ENCODE data around the gene BAG5. TPM values are rescaled to one million over a fixed set of nuclear protein-coding genes. Genes with fewer than 3 reads are reported as not detected.
"Not testable (repeated sequence)": the region's sequence is repeated elsewhere in the genome, so short reads cannot be mapped to it uniquely, and the experiment has no call there.

The BAG5 gene
- total RNA-seq, 2 donors from 2014 or later = 27.0 to 29.9 TPM

DNA sequence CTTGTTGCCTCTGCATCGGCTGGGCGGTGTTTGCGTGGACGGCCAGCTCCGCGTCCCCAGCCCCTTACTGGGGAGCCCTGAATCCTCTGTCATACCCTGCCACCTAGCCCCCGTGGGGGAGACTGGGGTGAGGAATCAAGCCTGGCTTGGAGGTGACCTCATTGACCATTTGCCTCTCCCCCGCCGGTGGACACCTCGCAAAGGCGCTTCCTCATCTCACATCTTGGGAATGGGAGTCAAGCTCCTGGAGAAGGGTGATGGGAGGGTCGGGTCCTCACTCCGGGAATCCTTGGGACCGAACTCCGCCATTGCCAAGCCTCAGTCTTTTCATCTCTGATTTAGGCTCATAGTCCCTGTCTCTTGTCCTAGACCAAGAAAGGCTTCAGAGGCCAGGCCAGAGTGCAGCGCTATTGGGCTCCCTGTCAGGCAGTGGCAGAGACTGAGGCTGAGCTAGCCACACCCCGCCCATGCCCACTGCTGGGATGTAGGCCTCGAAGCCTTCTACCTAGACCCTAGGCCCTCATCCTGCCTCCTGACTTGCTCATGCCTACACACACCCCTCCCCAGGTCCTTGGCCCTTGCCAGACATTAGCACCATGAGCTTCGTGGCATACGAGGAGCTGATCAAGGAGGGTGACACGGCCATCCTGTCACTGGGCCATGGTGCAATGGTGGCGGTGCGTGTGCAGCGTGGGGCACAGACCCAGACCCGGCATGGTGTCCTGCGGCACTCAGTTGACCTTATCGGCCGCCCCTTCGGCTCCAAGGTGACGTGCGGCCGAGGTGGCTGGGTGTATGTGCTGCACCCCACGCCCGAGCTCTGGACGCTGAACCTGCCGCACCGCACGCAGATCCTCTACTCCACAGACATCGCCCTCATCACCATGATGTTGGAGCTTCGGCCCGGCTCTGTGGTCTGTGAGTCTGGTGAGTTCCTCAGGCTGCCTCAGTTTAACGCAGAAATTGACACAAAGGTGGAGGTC, 32.8 kb downstream of the BAG5 start:
- no peak for ATAC-seq
- intact Hi-C loops (cut with DNase I, micrococcal nuclease) = no loop called here
- peak; percentile 18 to 41 for DNase-seq

DNA sequence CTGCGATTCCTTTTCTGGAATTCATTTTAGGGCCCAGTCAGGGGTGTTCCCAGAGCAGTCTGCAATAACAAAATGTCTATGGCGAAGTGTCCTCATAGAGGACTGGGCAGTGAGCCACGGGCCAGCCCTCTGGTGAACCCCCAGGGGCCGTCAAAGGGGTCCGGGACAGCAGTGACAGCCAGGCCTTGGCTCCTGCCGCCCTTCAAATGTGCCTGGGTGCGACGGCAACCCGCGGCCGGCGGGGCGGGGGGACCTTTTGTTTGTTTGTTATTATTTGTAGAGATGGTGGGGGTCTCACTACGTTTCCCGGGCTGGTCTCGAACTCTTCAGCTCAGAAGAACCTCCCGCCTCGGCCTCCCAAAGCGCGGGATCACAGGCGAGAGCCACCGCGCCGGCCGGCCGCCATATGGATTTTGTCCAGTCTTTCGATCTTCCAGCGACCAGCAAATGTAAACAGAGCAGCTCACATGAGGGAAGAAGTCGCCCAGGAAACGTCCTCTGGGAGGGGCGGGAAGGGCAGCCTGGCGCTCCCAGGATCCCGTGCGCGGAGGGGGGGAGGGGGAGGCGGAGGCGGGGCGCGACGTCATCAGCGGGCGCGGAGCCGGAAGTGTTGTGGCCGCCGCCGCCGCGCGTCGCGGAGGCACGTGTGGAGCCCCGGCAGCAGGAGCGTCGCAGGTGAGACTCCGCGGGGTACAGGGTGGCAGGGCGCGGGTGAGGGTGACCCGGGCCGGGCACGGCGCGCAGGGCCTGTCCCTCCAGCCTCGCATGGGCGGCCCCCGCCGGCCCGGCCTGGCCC, 33.7 kb downstream of the BAG5 start, which contains the start of gene TRMT61A:
Gene TRMT61A, plus strand, starts transcription at position 610 of the 796 bp plus-strand sequence. CDS start 783 bp downstream, outside the sequence.
- peak; percentile 79 for ATAC-seq
- intact Hi-C loops (cut with DNase I, micrococcal nuclease) = no loop called here
- DNase-seq = peak; percentile 88 to 94

DNA sequence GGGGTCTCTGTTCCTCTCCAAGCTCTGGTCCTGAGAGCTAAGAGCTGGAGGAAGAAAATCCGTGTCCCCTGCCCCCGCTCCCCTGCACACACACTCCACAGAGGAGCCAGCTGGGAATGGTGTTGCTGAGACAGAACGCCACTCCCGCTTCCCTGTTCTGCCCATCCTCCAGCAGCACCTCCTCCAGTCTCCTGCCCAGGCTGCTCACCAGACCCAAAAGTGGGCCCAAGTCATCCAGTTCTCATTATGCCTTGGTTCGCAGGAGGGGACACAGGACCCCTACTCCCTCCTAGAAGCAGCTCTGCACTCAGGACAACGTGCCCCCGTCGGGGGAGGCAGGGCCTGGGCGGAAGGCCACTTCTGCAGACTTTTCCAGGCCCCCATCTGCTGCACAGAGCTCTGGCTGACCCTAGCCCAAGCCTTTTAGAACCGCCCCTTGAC, 34.3 kb downstream of the BAG5 start:
- DNase-seq (peak; percentile 63 to 67), ATAC-seq (peak; percentile 66)
- intact Hi-C loops (cut with DNase I, micrococcal nuclease) = no loop called here

DNA sequence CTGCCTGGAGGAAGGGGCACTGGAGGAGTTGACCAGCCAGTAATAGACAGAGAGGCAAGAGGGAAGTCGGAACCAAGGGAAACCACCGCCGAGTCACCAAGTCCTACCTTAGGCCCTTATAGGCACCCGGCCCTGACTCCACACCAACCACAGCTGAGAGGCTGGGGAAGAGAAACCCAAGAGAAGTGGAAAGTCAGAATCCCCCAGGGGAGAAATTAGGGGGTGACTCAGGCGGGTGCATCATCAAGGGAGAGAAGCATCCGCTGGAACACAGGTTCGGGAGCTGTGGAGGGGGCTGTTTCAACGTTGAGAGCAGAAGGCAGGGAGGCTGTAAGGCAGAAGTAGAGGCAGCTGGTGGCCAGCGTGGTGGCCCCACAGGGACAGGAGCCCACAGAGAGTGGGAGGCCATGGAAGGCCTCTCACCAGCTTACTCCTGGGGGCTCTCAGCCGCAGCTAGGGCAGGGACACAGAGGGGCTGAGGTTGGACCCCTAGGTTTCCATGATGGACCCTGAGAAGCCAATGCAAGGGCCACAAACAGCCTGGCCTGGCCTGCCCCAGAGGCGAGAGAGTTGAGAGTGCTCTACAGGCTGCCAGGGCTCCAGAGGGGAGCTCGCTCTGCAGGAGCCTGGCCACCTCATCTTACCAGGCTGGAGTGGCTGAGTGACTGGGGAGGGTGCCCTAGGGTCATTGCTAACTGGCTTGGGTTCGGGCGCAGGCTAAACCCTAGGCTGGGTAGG, 34.9 kb downstream of the BAG5 start:
- intact Hi-C loops (cut with DNase I, micrococcal nuclease) = no loop called here

DNA sequence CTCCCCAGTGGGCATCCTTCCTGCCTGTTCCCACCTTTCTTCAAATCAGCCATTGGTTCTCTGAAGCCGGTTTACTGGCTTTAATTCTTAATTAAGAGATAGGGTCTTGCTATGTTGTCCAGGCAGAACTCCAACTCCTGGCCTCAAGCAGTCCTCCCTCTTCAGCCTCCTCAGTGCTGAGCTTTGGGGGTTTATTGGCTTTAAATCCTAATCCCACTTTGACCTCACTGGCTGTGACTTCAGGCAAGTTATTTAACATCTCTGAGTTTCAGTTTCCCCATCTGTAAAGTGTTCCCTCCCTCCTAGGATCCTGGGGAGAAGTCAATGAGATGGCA, 35.6 kb downstream of the BAG5 start:
- intact Hi-C loops (cut with DNase I, micrococcal nuclease) = no loop called here
- DNase-seq = no peak
- ATAC-seq = no peak

More for the DNA sequence above, 34.9 kb downstream of the BAG5 start:
- DNase-seq = peak in 1 of 2 donors; percentile 28
- peak; percentile 1 for ATAC-seq

DNA sequence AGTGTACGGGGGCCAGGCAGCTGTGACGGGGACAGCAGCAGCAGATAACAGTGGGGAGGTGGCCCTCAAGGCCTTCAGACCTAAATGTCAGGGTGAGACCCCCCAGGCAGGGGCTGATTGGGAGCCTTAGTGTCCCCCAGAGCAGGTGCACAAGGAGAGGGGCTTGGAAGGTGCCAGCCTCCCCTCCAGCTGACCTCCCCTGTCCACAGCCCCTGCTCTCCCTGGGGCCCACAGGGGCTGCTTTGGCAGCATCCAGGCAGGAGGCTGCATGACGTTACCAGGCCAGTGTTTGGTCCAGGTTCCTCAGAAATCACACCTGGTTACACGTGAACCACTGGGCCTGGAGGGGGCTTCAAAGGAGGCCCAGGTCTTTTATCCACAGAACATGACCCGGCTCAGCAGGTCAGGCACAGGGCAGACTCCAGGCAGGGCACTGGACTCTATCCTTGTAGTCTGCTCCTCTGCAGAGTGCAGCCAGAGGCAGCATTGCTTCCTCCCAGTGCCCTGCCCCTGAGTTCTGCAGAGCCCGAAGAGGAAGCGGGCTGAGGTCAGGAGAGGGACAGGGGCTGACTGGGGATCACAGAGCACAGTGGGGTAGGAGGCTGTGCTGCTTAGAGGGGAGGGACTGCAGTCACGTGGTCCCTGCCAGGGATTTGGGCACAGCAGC, 36.1 kb downstream of the BAG5 start:
- intact Hi-C loops (cut with DNase I, micrococcal nuclease) = no loop called here
- ATAC-seq = peak; percentile 42
- peak; percentile 45 to 58 for DNase-seq

DNA sequence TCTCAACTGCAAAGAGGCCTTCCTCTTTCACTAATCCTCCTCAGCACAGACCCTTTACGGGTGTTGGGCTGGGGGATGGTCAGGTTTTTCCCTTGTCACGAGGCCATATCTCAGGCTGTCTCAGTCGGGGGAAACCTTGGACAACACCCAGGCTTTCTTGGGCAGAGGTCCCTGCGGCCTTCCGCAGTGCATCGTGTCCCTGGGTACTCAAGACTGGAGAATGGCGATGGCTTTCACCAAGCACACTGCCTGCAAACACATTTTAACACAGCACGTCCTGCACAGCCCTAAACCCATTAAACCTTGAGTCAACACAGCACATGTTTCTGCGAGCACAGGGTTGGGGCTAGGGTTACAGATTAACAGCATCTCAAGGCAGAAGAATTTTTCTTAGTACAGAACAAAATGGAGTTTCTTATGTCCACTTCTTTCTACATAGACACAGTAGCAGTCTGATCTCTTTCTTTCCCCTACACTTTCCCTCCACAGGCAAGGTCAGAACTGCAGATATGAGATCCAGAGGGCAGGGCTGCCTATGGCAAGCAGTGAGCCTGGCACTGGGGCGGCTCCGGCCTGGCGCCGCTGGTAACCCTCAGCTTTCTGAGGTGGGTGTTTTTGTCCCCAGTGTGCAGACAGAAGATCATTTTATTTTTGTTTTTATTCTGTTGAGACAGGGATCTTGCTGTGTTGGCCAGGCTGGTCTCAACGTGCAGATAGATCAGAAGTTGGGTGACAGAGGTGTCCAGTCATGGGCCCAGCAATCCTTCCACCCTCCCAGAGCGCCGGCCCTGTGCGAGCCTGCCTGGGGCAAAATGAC, 36.8 kb downstream of the BAG5 start:
- ATAC-seq; intact Hi-C loops (cut with DNase I, micrococcal nuclease): not testable (repeated sequence)
- DNase-seq = peak; percentile 40 to 67

DNA sequence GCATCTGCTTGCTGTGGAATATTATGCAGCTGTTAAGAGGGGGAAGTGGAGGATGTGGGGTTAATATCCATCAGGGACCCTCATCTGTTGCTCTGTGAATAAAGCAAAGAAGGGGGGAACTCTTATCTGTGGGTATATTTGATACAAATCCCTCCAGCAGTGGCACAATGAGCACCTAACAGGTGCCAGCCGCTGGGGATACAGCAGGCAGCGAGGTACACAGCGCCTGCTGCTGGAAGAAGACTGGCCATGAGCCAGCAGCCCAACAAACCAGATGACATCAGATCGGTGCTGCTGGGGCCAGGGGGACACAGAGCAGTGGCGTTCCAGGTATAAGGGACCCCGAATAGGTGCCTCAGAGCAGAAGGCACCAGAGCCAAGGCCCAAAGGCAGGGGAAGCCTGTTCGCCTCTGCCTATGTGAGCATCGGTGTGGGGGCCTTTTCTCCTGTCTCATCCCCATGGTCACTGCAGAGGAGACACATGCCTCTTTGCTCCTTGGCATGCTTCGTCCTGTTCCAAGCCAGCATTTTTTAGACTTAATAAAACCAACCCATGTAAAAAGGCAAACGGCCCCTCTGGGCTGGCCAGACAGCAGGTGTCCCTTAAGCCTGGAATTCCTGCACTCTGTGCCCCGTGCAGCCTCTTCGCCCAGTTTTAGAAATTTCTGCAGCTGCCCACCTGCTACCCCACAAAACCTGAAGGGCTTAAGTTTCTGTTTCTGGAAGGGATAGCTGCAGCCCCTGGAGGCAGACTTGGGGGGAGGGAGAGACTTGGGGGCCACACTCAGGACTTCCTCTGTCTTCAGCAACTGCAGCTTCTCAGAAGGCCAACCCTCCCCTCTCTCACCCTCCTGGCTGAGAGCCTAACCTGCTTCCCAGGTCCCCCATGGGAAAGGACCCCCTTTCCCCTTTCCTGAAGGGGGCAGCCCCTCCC, 38.2 kb downstream of the BAG5 start:
- ATAC-seq (no peak), DNase-seq (peak; percentile 49)
- intact Hi-C loops (cut with DNase I, micrococcal nuclease) = no loop called here

DNA sequence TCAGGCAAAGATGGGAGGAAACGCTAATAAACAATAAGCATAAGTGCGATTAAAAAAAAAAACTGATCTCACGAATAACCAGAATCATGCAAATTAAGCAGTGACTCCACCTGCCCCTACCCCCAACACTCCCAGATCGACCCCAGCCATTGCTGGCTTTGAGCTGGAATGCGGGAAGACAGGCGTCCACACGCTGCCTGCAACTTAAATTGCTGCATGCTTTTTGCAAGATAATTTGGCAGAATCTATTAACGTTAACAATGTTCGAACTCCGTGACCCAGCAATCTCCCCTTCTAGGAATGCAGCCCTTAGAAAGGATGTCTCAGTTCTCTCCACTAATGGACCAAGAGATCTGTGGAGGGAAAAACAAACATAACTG, 38.9 kb downstream of the BAG5 start:
- DNase-seq (no peak), ATAC-seq (no peak)
- intact Hi-C loops (cut with DNase I, micrococcal nuclease) = no loop called here

DNA sequence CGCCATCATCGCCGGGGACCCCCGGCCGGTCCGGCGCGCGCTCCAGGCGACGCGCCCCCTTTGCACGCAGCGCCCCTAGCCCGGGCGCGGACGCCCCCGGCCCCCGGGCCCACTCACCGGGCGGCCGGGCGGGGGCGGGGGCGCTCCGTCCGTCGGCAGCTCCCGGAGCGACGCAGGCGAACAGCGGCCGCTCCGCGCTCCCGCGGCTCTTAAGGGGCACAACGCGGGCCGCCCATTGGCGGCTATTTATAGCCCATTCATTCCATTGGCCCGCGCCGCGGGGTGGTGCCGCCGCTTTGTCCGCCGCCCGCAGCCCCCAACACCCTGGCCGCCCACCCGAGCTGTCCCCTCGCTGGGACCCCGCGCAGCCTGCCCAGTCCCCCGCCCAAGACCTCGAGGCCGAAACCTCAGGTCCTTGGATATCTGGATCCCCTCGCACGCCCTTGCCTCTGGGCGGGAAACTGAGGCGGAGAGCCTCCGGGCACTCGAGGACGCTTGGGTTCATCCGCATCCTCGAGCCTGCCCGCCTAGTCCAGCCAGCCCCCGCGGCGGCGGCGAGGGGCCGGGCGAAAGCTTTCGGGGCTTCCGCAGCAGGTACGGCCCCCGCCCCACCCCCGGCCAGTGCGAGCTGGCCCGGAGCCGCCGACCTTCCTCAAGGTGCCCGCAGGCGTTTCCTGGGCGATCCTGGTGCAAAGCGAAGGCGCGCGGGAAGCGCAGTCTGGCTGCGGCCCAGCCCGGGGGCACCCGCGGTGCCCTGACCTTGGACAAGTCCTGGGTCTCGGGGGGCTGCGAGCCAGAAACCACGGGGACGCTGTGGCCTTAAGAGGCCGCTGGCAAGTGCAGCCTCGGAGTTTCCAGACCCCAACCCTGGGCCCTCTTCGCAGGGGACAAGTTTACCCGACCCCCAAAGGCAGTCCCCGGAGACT, 39.5 kb downstream of the BAG5 start, which contains the start of gene CKB:
Gene CKB, minus strand, starts transcription at position 182 of the 926 bp plus-strand sequence. CDS start 337 bp downstream, outside the sequence.
- DNase-seq = peak; percentile 81 to 85
- intact Hi-C loops (cut with DNase I, micrococcal nuclease) = no loop called here
- ATAC-seq = peak; percentile 41

DNA sequence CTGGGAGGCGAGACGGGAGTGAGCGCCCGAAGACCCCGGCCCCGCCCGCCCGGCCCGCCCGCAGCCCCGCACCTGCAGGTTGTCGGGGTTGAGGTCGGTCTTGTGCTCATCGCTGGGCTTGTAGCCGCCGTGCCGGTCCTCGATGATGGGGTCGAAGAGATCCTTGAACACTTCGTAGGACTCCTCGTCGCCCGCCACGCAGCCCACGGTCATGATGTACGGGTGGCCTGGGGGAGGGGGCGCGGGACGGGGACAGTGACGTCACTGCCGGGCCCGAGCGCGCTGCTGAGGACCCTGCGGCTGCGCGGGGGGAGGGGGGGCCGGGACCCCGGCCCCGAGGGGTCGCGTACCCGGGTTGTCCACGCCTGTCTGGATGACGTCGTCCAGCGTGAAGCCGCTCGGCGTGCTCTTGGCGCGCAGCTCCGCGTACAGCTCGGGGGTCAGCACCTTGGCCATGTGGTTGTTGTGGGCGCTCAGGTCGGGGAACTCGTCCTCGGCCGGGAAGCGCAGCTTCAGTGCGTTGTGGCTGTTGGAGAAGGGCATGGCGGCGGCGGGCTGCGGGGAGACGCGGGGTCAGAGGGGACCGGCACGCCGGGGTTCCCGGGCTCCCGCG, 40.4 kb downstream of the BAG5 start:
- DNase-seq = peak; percentile 39 to 58
- ATAC-seq = no peak
- intact Hi-C loops (cut with DNase I, micrococcal nuclease) = no loop called here

DNA sequence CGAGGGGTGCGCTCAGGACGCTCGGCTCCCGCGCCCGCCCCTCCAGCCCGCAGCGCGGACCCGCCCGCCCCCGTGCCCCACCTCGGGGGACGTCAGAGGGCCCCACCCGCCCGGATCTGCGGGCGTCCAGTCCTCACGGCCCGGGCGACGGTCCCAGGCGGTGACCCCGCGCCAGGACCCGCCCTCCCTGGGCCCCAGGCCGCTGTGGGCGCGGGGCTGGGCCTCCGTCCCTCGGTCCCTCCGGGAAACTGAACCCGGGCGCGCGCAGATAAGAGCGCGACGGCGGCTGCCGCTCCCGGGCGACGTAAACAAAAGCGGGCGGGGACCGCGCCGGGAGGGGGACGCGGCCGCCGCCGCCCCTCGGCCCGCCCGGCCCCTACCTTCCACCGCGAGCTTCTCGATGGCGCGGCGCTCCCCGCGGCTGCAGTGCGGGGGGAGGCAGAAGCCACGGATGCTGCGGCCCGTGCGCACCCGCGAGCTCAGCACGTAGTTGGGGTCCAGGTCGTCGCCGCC, 41.0 kb downstream of the BAG5 start:
- DNase-seq (peak in 1 of 2 donors; percentile 58), ATAC-seq (peak; percentile 27)
- intact Hi-C loops (cut with DNase I, micrococcal nuclease) = no loop called here

DNA sequence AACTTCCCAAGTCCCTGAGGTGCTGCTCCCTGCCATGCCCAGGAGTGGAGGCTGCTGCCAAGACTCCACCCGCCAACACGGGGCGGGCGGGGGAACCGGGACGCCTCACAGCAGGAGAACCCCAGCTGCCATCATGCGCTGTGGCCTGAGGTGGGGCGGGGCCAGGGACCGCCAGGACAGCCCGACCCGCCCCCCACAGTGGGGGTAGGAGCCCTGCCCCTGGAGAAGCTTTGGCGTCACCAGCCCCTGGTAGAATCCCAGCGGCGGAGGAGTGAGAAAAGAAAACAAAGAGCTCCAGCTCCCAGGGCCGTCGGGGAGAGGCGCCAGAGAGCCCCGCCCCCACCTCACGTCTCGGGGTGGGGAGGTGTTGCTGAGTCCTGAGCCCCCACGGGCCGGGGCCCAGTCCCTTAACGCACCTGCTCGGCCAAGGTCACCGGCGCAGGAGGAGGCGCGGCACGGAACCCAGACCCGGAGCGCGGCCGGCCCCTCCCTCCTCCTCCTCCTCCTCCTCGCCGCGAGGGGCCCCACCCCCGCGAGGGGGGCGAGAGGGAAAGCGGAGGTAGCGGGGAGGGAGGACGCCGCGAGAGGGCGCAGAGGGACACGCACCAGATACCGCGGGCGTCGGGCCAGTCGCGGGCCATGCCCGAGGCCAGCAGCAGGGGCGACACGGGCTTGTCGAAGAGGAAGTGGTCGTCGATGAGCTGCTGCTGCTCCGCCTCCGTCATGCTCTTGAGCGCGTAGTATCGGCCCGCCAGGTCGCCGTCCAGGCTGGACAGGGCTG, 41.6 kb downstream of the BAG5 start:
- peak; percentile 49 for ATAC-seq
- intact Hi-C loops (cut with DNase I, micrococcal nuclease) = no loop called here
- DNase-seq = peak; percentile 84 to 88

DNA sequence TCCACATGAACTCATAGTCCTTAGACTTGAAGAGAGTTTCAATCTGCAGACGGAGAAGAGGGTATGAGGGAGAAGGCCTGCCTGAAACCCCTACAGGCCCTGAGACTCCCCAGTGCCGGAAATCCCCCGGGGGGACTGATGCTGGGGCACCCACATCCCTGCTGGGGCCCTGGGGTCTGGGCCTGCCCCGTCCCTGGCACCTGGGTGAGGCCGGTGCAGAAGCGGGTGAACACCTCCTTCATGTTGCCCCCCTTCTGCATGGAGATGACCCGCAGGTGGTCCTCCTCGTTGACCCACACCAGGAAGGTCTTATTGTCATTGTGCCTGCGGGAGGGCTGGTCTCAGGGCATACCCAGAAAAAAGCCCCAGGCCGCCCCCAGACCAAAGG, 42.2 kb downstream of the BAG5 start:
- DNase-seq = no peak
- ATAC-seq = no peak
- intact Hi-C loops (cut with DNase I, micrococcal nuclease) = no loop called here

Data from left colon (tissue), 2 donors.